ENCODE results near the gene FSD2. TPM values are rescaled to one million over a fixed set of nuclear protein-coding genes. Genes with fewer than 3 reads are reported as not detected.

The FSD2 gene
- total RNA-seq, 4 donors from 2014 or later = not detected

DNA sequence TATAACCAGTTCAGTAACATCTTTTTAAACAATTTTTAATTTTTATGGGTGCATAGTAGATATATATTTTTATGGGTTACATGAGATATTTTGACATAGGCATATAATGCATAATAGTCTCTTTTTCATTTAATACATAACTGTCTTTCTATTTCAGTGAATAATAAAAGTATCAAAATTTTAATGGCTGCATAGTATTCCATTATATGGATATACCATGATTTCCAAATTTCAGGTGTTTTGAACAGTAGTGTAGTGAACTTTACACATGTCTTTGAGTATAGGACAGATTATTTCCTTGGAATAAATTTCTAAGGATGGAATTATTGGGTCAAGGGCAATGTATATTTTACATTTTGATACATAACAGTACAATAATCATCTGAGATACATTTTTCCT, 14.3 kb upstream of the FSD2 start:
- Histone ChIP-seq H3K36me3 (peaks cover 10 to 99% (median 32%) of the 10 kb centered on the region in 3 donors), H3K4me1 (peaks cover 0 to 5% (median 0%) of the 10 kb centered on the region in 3 donors), H3K27me3 (no peaks in the 10 kb centered on the region), H3K4me3 (no peak overlapping the region), H3K9me3 (no peaks in the 10 kb centered on the region), H3K27ac (no peak overlapping the region)
- intact Hi-C loops (cut with DNase I) = no loop called here
- TF ChIP-seq POLR2A (IDR thresholded peaks at IDR 0.05) = no peak
- TF ChIP-seq, protein P1, sequence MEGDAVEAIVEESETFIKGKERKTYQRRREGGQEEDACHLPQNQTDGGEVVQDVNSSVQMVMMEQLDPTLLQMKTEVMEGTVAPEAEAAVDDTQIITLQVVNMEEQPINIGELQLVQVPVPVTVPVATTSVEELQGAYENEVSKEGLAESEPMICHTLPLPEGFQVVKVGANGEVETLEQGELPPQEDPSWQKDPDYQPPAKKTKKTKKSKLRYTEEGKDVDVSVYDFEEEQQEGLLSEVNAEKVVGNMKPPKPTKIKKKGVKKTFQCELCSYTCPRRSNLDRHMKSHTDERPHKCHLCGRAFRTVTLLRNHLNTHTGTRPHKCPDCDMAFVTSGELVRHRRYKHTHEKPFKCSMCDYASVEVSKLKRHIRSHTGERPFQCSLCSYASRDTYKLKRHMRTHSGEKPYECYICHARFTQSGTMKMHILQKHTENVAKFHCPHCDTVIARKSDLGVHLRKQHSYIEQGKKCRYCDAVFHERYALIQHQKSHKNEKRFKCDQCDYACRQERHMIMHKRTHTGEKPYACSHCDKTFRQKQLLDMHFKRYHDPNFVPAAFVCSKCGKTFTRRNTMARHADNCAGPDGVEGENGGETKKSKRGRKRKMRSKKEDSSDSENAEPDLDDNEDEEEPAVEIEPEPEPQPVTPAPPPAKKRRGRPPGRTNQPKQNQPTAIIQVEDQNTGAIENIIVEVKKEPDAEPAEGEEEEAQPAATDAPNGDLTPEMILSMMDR (IDR thresholded peaks at IDR 0.05) = no peak
- DNase-seq = no peak

DNA sequence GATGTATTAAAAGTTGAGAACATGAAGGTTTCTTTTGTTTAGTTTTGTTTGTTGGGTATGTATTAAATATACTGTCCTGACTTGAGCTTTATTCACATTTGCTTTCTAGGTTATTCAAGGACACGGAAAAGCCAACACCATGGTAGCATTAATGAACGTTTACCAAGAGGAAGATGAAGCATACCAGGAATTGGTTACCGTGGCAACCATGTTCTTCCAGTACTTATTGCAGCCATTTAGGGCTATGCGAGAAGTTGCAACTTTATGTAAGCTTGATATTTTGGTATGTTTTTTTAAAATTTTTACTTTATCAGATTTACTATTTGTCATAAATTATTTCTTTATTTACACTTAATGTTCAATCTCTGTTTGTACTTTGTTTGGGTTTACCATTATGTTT, 7.1 kb upstream of the FSD2 start:
- H3K9me3 ChIP-seq = no peaks in the 10 kb centered on the region
- TF ChIP-seq, protein P1 (IDR thresholded peaks at IDR 0.05) = no peak
- no peak for TF ChIP-seq POLR2A (IDR thresholded peaks at IDR 0.05)
- no peak overlapping the region for H3K4me3 ChIP-seq
- no peak for DNase-seq
- intact Hi-C loops (cut with DNase I) = no loop called here
- peaks cover 0 to 43% (median 13%) of the 10 kb centered on the region in 3 donors for H3K4me1 ChIP-seq
- peaks cover 2 to 53% (median 7%) of the 10 kb centered on the region in 3 donors for H3K36me3 ChIP-seq
- H3K27ac ChIP-seq = no peak overlapping the region
- 80 to 81% methylated on average over 4 of the region's 4 CpGs for WGBS, 2 donors
- no peaks in the 10 kb centered on the region for H3K27me3 ChIP-seq

DNA sequence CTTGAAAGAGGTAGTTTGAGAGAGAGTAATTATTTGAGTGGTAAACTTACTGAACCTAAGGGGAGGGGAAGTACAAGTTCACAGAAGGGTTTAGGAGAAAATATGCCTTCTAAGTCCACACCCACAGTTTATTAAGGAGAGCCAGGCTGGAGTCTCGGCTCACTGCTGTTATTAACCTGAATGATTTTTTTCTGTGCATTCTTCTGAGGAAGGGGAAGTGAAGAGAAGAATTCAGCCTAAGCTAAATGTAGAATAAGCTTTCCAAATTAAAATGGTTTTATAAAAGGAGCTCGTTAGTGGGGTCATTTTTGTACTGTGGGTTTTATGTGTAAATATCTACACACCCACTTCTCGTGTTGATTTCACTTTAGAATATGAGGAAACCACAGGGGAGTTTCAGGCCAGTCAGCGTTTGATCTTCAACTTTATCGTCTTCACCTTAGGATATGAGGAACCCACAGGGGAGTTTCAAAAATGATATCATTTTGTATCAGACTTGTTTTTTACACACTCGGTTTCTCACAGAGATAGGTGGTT, 5.1 kb upstream of the FSD2 start:
- Histone ChIP-seq H3K27ac (peak overlapping the region; percentile 99 to 100 (median 100)), H3K27me3 (no peaks in the 10 kb centered on the region), H3K36me3 (peaks cover 0 to 33% (median 7%) of the 10 kb centered on the region in 3 donors), H3K9me3 (no peaks in the 10 kb centered on the region), H3K4me3 (peak overlapping the region; percentile 81 to 98 (median 90)), H3K4me1 (peaks cover 0 to 51% (median 13%) of the 10 kb centered on the region in 3 donors)
- TF ChIP-seq, protein P1 (IDR thresholded peaks at IDR 0.05) = no peak
- no peak for TF ChIP-seq POLR2A (IDR thresholded peaks at IDR 0.05)
- WGBS, 2 donors = 0 to 1% methylated on average over 6 of the region's 6 CpGs
- intact Hi-C loops (cut with DNase I) = no loop called here
- DNase-seq = no peak

DNA sequence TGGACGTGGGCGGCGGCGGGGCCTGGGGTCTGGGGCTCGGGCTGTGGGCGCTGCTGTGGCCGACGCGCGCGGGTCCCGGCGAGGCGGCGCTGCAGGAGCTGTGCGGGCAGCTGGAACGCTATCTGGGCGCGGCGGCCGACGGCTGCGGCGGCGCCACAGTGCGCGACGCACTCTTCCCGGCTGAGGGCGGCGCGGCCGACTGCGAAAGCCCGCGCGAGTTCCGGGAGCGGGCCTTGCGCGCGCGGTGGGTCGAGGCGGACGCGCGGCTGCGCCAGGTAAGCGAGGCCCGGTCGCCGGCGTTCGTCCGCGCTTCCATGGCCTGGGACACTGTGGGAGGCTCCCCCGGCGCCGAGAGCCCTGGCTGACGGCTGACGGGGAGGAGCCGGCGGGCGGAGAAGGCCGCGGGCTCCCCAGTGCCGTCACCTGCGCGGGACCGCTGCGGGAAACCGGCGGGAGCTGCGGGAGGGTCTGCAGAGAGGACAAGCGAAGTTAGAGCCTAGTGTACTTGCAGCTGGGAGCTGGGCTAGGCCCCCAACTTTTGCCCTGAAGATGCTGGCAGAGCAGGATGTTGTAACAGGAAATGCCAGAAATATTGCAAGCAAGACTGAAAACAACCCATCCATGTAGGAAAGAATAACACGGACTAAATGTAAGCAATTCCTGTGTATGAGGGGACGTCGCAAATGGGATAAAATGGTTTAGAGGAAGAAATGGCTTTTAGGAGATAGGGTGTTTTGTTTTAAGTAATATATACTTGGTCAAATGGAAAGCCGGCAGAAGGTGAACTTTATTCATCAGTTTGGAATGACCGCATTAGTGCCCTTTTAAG, 4.4 kb upstream of the FSD2 start:
- Histone ChIP-seq H3K36me3 (peaks cover 0 to 26% (median 7%) of the 10 kb centered on the region in 3 donors), H3K4me3 (peak overlapping the region; percentile 81 to 98 (median 90)), H3K27me3 (no peaks in the 10 kb centered on the region), H3K9me3 (no peaks in the 10 kb centered on the region), H3K4me1 (peaks cover 0 to 51% (median 13%) of the 10 kb centered on the region in 3 donors), H3K27ac (peak overlapping the region; percentile 99 to 100 (median 100))
- TF ChIP-seq, protein P1 (IDR thresholded peaks at IDR 0.05) = no peak
- TF ChIP-seq POLR2A (IDR thresholded peaks at IDR 0.05) = peak in 1 of 4 donors; percentile 23
- DNase-seq = no peak
- intact Hi-C loops (cut with DNase I) = no loop called here
- WGBS, 2 donors = 0% methylated on average over 5 to 7 of the region's 81 CpGs

All from esophagus squamous epithelium (tissue), 5 donors.